Spleen (tissue), 11 donors: Measurements from ENCODE around the gene KLHL9. TPM values are rescaled to one million over a fixed set of nuclear protein-coding genes. Genes with fewer than 3 reads are reported as not detected.

Experiments
- DNase-seq: peaks from one replicate; pipeline ENCODE4 v3.0.0-alpha.2; 2020
- H3K27ac ChIP-seq, 8 donors: fragments of 200-600 bp; sonication (generic) in 7 of 8; 1 replicate in 4 of 8; 2 replicates in 4 of 8; pipeline versions ENCODE4 v1.5.0 to v1.8.0; 2016 to 2021; ENCODE audit warnings: inconsistent platforms in 4 of 8, mild to moderate bottlenecking in 4 of 8, moderate library complexity in 1 of 8
- H3K27me3 ChIP-seq, 7 donors: fragments of 200-600 bp; sonication (generic) in 6 of 7; replicated peaks in 1 of 7; 1 replicate in 4 of 7; 2 replicates in 3 of 7; pipeline versions ENCODE4 v1.5.0 to v1.8.0; 2016 to 2021; ENCODE audit warnings: inconsistent platforms in 3 of 7, mild to moderate bottlenecking in 1 of 7
- H3K36me3 ChIP-seq, 6 donors: fragments of 200-600 bp; sonication (generic) in 5 of 6; 1 replicate in 4 of 6; 2 replicates in 2 of 6; pipeline versions ENCODE4 v1.5.0 to v1.8.0; 2016 to 2021; ENCODE audit warnings: inconsistent platforms in 2 of 6
- H3K4me1 ChIP-seq, 6 donors: fragments of 200-600 bp; sonication (generic) in 5 of 6; 1 replicate in 3 of 6; 2 replicates in 3 of 6; pipeline versions ENCODE4 v1.5.0 to v1.8.0; 2016 to 2021; ENCODE audit warnings: inconsistent platforms in 3 of 6
- H3K4me3 ChIP-seq, 8 donors: fragments of 200-600 bp; sonication (generic) in 7 of 8; 1 replicate in 4 of 8; 2 replicates in 4 of 8; pipeline versions ENCODE4 v1.5.0 to v1.8.0; 2016 to 2021; ENCODE audit warnings: inconsistent platforms in 4 of 8, mild to moderate bottlenecking in 4 of 8, moderate library complexity in 2 of 8
- H3K9me3 ChIP-seq, 8 donors: fragments of 200-600 bp; sonication (generic) in 7 of 8; 1 replicate in 4 of 8; 2 replicates in 4 of 8; pipeline versions ENCODE4 v1.5.0 to v1.8.0; 2016 to 2021; ENCODE audit warnings: inconsistent platforms in 4 of 8
- CTCF ChIP-seq, 11 experiments: fragments of 200-600 bp in 7 of 11; fragments of 450-650 bp in 4 of 11; sonication (generic) in 4 of 11; IDR thresholded peaks in 8 of 11; conservative IDR thresholded peaks in 3 of 11; 1 replicate in 7 of 11; 2 replicates in 4 of 11; pipeline versions ENCODE4 v1.4.0 to v1.8.0; 2016 to 2021; ENCODE audit warnings: antibody characterized with exemption in 11 of 11, inconsistent platforms in 4 of 11, mild to moderate bottlenecking in 1 of 11
- POLR2A ChIP-seq, 3 donors: fragments of 450-650 bp; IDR thresholded peaks; one replicate each; pipeline ENCODE4 v1.5.1; 2017; ENCODE audit warnings: antibody characterized with exemption in 3 of 3, mild to moderate bottlenecking in 1 of 3
- POLR2AphosphoS5 ChIP-seq, 3 donors: sonication (generic); formaldehyde crosslinking; IDR thresholded peaks; one replicate each; pipeline ENCODE4 v1.5.1; 2017; ENCODE audit warnings: antibody characterized with exemption in 3 of 3
- WGBS, 5 donors: extraction: QIAGEN DNeasy Blood & Tissue Kit in 3 of 5; methylation state at CpG; one replicate each; pipeline versions ENCODE4 v1.1.5 to v1.1.7; 2013 to 2018; 5-methylcytosine and 5-hydroxymethylcytosine counted together
- intact Hi-C: fragments of 100-400 bp; cut with DNase I; formaldehyde crosslinking; loops from one replicate; pipeline ENCODE4 v1.15.0; 2023; ENCODE audit warnings: low total_unique reads
- polyA plus RNA-seq, 3 donors: library from polyadenylated mRNA; stranded (reverse); fragments of 200-250 nt; gene quantifications; one replicate each; pipeline ENCODE4 v1.2.1, GENCODE V29; 2013
- total RNA-seq, 7 donors: library from RNA; depleted of rRNA in 3 of 7; stranded (reverse); fragments of >200 nt in 3 of 7; fragmentation: NEBNext Ultra II Directional in 4 of 7; extraction: Animal tissue kit (Norgen Biotek cat#: 25700) in 4 of 7; gene quantifications; one replicate each; pipeline versions ENCODE4 v1.1.0 to v1.2.1, GENCODE V29; 2016 to 2021
- donor health status: healthy with polysubstance abuse.
- donor health status: DM: no; HTN: no; CAD: no; lungs with moderate emphysema.
- donor health status: DM: no; HTN: no; CAD: no.
- donor health status: Bipolar disorder and iron deficiency.
- donor health status: healthy.
- donor health status: DM: no; HTN: no; CAD: no.
- donor health status: DM: yes; HTN: yes; CAD: no.

The KLHL9 gene
- total and polyA plus RNA-seq, 10 donors, result 7.7 to 32.7 (median 25.4) TPM

DNA sequence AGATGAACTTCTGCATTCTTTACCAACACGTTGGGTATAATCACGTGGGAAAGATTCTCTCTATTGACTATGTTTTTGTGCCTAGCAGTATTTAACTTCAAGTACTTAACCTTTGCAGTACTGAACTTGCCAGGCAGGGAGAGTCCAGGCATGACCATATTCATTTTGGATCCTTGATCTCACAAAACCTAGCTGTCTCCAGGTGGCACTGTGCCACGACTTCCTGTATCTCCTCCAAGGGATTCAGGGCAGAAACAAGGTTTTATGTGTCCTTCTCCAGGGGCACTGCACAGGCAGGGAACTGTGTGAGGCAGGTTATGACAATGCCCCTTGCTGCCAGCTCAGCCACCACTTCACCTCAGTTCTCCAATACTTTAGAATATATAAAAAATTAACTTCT lies 18.3 kb downstream of the KLHL9 start:
- Histone ChIP-seq H3K4me1 (peaks cover 0 to 12% (median 2%) of the 10 kb centered on the region in 6 donors), H3K27me3 (no peaks in the 10 kb centered on the region), H3K4me3 (no peak overlapping the region), H3K27ac (no peak overlapping the region), H3K36me3 (peaks cover 0 to 9% (median 0%) of the 10 kb centered on the region in 6 donors), H3K9me3 (no peaks in the 10 kb centered on the region)
- DNase-seq, result peak; percentile 34
- intact Hi-C loops, result loop anchor here (10.0 kb wide), 1 partner anchor 138 kb away; no protein-coding TSS in a partner anchor
- no peak for TF ChIP-seq POLR2AphosphoS5 (IDR thresholded peaks at IDR 0.05)
- no peak for TF ChIP-seq POLR2A (IDR thresholded peaks at IDR 0.05)
- TF ChIP-seq CTCF (IDR thresholded peaks at IDR 0.05 in 8 of 11, conservative IDR thresholded peaks at IDR 0.05 in 3 of 11), result no peak
- WGBS, 5 donors, result 18 to 32% (median 24%) methylated on average over 3 of the region's 3 CpGs

DNA sequence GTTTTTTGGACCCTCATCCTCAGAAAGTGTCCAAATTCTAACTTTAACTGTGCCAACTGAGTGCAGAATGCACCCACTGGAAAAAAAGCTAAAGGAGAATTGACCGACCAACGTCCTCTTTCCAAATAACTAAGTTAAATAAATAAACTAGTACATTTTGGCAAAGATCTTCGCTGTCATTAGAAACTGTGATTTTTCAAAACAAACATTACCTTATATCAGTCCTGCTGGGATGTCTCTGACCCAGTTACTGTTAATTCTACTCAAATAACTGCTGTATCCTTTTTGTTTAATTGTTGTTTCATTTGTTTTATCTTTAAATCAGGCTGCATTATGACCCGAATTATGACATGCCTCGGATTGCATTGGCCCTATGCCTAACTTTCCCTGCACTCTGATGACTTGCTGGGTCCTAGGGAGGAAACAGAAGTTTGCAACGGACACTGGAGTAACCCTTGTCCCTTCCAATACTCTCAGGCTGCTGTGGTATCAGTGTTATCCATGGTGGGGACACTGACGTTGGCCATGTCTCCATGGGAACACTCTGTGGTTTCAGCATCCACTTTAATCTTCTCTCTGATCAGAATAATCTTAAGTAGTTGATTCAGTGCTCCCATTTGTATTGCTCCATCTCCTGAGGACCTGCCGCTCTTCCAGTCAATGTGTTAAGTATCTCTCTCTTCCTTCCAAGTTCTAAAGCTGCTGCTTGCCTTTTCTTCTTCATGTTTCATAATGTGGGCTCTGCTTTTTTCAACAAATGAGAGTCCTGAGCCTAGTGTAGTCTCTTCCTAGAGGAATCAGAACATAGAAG lies 19.0 kb downstream of the KLHL9 start:
- intact Hi-C loops, result loop anchor here (10.0 kb wide), 1 partner anchor 139 kb away; no protein-coding TSS in a partner anchor

GRCh38 chr9:21314152-21314551 lies 21.1 kb downstream of the KLHL9 start:
- DNase-seq, result no peak
- Histone ChIP-seq H3K4me1 (peaks cover 0 to 12% (median 2%) of the 10 kb centered on the region in 6 donors), H3K27ac (no peak overlapping the region), H3K9me3 (no peaks in the 10 kb centered on the region), H3K36me3 (no peaks in the 10 kb centered on the region), H3K27me3 (no peaks in the 10 kb centered on the region), H3K4me3 (no peak overlapping the region)
- 78 to 91% (median 88%) methylated on average over 2 of the region's 2 CpGs for WGBS, 5 donors
- intact Hi-C loops, result loop anchor here (10.0 kb wide), 1 partner anchor 141 kb away; no protein-coding TSS in a partner anchor
- TF ChIP-seq POLR2AphosphoS5 (IDR thresholded peaks at IDR 0.05) (no peak), CTCF (IDR thresholded peaks at IDR 0.05 in 8 of 11, conservative IDR thresholded peaks at IDR 0.05 in 3 of 11) (no peak), POLR2A (IDR thresholded peaks at IDR 0.05) (no peak)

More for the DNA sequence above, 19.0 kb downstream of the KLHL9 start:
- H3K9me3 ChIP-seq, result no peaks in the 10 kb centered on the region
- H3K27ac ChIP-seq, result no peak overlapping the region
- H3K4me1 ChIP-seq, result peaks cover 0 to 12% (median 2%) of the 10 kb centered on the region in 6 donors
- 55 to 74% (median 56%) methylated on average over 8 of the region's 8 CpGs for WGBS, 5 donors
- peaks cover 0 to 3% (median 0%) of the 10 kb centered on the region in 6 donors for H3K36me3 ChIP-seq
- DNase-seq, result no peak
- no peak overlapping the region for H3K4me3 ChIP-seq
- no peaks in the 10 kb centered on the region for H3K27me3 ChIP-seq
- TF ChIP-seq POLR2A (IDR thresholded peaks at IDR 0.05), result no peak
- no peak for TF ChIP-seq CTCF (IDR thresholded peaks at IDR 0.05 in 8 of 11, conservative IDR thresholded peaks at IDR 0.05 in 3 of 11)
- TF ChIP-seq POLR2AphosphoS5 (IDR thresholded peaks at IDR 0.05), result no peak

DNA sequence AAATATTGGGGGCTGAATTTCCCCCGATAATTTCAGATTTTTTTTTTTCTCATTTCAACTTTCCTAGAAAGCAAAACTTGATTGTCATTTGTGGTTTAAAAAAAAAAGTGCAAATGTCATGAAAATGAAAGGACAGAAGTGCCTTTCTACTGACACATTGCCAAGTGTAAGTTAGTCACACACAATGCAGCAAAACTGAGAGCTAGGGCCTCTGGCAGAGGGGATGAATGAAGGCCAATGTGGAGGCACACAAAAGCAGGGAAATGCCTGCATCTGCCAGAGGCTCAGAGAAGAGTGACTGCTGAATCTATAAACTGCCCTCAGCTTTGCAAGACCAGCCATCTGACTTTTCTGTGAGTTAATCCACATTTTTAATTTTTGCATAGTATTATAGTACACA lies 23.3 kb downstream of the KLHL9 start:
- 40 to 74% (median 65%) methylated on average over 1 of the region's 1 CpG for WGBS, 5 donors
- Histone ChIP-seq H3K36me3 (no peaks in the 10 kb centered on the region), H3K4me3 (no peak overlapping the region), H3K27ac (no peak overlapping the region), H3K9me3 (no peaks in the 10 kb centered on the region), H3K4me1 (peaks cover 0 to 6% (median 0%) of the 10 kb centered on the region in 6 donors), H3K27me3 (no peaks in the 10 kb centered on the region)
- TF ChIP-seq POLR2A (IDR thresholded peaks at IDR 0.05) (no peak), POLR2AphosphoS5 (IDR thresholded peaks at IDR 0.05) (no peak), CTCF (IDR thresholded peaks at IDR 0.05 in 8 of 11, conservative IDR thresholded peaks at IDR 0.05 in 3 of 11) (no peak)
- intact Hi-C loops, result loop anchor here (10.0 kb wide), 1 partner anchor 143 kb away; no protein-coding TSS in a partner anchor
- no peak for DNase-seq
